SK-N-SH (cell line): ENCODE measurements around the gene GALNT14.

ENCODE experiments used
- CHD2 ChIP-seq: fragments of 150-350 bp; IDR thresholded peaks from 2 replicates; pipeline ENCODE4 v1.6.1; 2018; ENCODE audit warnings: low read length; ENCODE audit not compliant: partially characterized antibody
- CTCF ChIP-seq: fragments of 200-600 bp; sonication (generic); IDR thresholded peaks from 2 replicates; pipeline ENCODE4 v1.6.1; 2017; ENCODE audit warnings: antibody characterized with exemption, mild to moderate bottlenecking, moderate library complexity
- EP300 ChIP-seq, 2 experiments: IDR thresholded peaks; 2 replicates each; pipeline versions ENCODE4 v1.4.0 to v1.6.1; 2012; ENCODE audit warnings: borderline replicate concordance in 1 of 2, low read depth in 1 of 2, low read length in 1 of 2
- EZH2phosphoT487 ChIP-seq: fragments of 200-600 bp; sonication (generic); IDR thresholded peaks from 2 replicates; pipeline ENCODE4 v1.6.1; 2017; ENCODE audit warnings: low read depth, mixed run types, mild to moderate bottlenecking, antibody characterized with exemption, moderate library complexity, borderline replicate concordance
- RAD21 ChIP-seq: IDR thresholded peaks from 2 replicates; pipeline ENCODE4 v1.6.1; 2012; ENCODE audit warnings: mild to moderate bottlenecking, low read length
- RFX5 ChIP-seq: IDR thresholded peaks from 2 replicates; pipeline ENCODE4 v1.6.1; 2012; ENCODE audit warnings: mild to moderate bottlenecking, improper control_type of control experiment, low read length
- USF2 ChIP-seq: fragments of 150-350 bp; IDR thresholded peaks from 2 replicates; pipeline ENCODE4 v1.6.1; 2017; ENCODE audit warnings: antibody characterized with exemption, low read length, low read depth, borderline replicate concordance
- YY1 ChIP-seq: IDR thresholded peaks from 2 replicates; pipeline ENCODE4 v1.4.0; 2012; ENCODE audit warnings: low read depth, mild to moderate bottlenecking

- TF ChIP-seq YY1 (no peak), CTCF (no peak), RAD21 (no peak), CHD2 (no peak), USF2 (no peak), EZH2phosphoT487 (no peak), EP300 (IDR thresholded peaks at IDR 0.05; ENCODE audit: borderline replicate concordance in 1 of 2, low read depth in 1 of 2, low read length in 1 of 2) (no peak), RFX5 (no peak)
These were observed 134.0 kb downstream of the GALNT14 start for GRCh38 chr2:31004257-31004656.
